ENCODE results near the gene CCNF. TPM values are rescaled to one million over a fixed set of nuclear protein-coding genes. Genes with fewer than 3 reads are reported as not detected.

CCNF gene
- total and polyA plus RNA-seq, 9 of the 15 experiments (the other 6 are each of a cell fraction or from before 2014, with no cell fraction given), result 4.1 to 70.1 (median 29.5) TPM

- TF ChIP-seq SOX6 (IDR thresholded peaks at IDR 0.05), result no peak
- no peak for TF ChIP-seq THAP7 (CRISPR knock-in tag; IDR thresholded peaks at IDR 0.05)
- no peak for TF ChIP-seq SP1 (CRISPR knock-in tag; IDR thresholded peaks at IDR 0.05)
- no peak for TF ChIP-seq GABPA (tag; conservative IDR thresholded peaks at IDR 0.05; ENCODE audit: low read depth)
- TF ChIP-seq CC2D1A (IDR thresholded peaks at IDR 0.05), result no peak
- peak; percentile 47 for TF ChIP-seq EP400 (IDR thresholded peaks at IDR 0.05)
- no peak for TF ChIP-seq PHF8 (IDR thresholded peaks at IDR 0.05; ENCODE audit: borderline replicate concordance, low read length)
- TF ChIP-seq MTA3 (IDR thresholded peaks at IDR 0.05; ENCODE audit: borderline replicate concordance), result no peak
- 0 out of 2 replicates have a peak, but pooled peaks have one; percentile 32 for TF ChIP-seq L3MBTL2 (IDR thresholded peaks at IDR 0.05)
- peak; percentile 49 for TF ChIP-seq MEIS2 (IDR thresholded peaks at IDR 0.05; ENCODE audit: partially characterized antibody)
- TF ChIP-seq SNRNP70 (optimal IDR thresholded peaks at IDR 0.05; ENCODE audit: low read depth, low read length), result no peak
- TF ChIP-seq MCM3 (IDR thresholded peaks at IDR 0.05), result no peak
- TF ChIP-seq, protein P1, sequence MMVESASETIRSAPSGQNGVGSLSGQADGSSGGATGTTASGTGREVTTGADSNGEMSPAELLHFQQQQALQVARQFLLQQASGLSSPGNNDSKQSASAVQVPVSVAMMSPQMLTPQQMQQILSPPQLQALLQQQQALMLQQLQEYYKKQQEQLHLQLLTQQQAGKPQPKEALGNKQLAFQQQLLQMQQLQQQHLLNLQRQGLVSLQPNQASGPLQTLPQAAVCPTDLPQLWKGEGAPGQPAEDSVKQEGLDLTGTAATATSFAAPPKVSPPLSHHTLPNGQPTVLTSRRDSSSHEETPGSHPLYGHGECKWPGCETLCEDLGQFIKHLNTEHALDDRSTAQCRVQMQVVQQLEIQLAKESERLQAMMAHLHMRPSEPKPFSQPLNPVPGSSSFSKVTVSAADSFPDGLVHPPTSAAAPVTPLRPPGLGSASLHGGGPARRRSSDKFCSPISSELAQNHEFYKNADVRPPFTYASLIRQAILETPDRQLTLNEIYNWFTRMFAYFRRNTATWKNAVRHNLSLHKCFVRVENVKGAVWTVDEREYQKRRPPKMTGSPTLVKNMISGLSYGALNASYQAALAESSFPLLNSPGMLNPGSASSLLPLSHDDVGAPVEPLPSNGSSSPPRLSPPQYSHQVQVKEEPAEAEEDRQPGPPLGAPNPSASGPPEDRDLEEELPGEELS (CRISPR knock-in tag; IDR thresholded peaks at IDR 0.05; ENCODE audit: borderline replicate concordance), result no peak
- TF ChIP-seq CHD2 (IDR thresholded peaks at IDR 0.05; ENCODE audit: low read depth, low read length), result no peak
- no peak for TF ChIP-seq DDX20 (tag; IDR thresholded peaks at IDR 0.05; ENCODE audit: low read depth)
- no peak for TF ChIP-seq TEAD2 (tag; IDR thresholded peaks at IDR 0.05)
- TF ChIP-seq POLR2H (tag; IDR thresholded peaks at IDR 0.05; ENCODE audit: low read depth), result peak; percentile 39; the same call in 1 of the 2 replicates
- TF ChIP-seq, protein P2, sequence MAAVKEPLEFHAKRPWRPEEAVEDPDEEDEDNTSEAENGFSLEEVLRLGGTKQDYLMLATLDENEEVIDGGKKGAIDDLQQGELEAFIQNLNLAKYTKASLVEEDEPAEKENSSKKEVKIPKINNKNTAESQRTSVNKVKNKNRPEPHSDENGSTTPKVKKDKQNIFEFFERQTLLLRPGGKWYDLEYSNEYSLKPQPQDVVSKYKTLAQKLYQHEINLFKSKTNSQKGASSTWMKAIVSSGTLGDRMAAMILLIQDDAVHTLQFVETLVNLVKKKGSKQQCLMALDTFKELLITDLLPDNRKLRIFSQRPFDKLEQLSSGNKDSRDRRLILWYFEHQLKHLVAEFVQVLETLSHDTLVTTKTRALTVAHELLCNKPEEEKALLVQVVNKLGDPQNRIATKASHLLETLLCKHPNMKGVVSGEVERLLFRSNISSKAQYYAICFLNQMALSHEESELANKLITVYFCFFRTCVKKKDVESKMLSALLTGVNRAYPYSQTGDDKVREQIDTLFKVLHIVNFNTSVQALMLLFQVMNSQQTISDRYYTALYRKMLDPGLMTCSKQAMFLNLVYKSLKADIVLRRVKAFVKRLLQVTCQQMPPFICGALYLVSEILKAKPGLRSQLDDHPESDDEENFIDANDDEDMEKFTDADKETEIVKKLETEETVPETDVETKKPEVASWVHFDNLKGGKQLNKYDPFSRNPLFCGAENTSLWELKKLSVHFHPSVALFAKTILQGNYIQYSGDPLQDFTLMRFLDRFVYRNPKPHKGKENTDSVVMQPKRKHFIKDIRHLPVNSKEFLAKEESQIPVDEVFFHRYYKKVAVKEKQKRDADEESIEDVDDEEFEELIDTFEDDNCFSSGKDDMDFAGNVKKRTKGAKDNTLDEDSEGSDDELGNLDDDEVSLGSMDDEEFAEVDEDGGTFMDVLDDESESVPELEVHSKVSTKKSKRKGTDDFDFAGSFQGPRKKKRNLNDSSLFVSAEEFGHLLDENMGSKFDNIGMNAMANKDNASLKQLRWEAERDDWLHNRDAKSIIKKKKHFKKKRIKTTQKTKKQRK (IDR thresholded peaks at IDR 0.05; ENCODE audit: borderline replicate concordance, low read depth, low read length), result no peak
- TF ChIP-seq ATF3 (IDR thresholded peaks at IDR 0.05), result peak; percentile 72; the same call in 1 of the 2 replicates
- no peak for TF ChIP-seq ATF3 (CRISPR knock-in tag; conservative IDR thresholded peaks at IDR 0.05)
- no peak for TF ChIP-seq ZNF408 (CRISPR knock-in tag; IDR thresholded peaks at IDR 0.05; ENCODE audit: low read depth)
- TF ChIP-seq POLR2B (IDR thresholded peaks at IDR 0.05; ENCODE audit: low read depth, partially characterized antibody), result no peak
- no peak for TF ChIP-seq ARHGAP35 (IDR thresholded peaks at IDR 0.05; ENCODE audit: partially characterized antibody)
- TF ChIP-seq ZFP30 (CRISPR knock-in tag; IDR thresholded peaks at IDR 0.05; ENCODE audit: borderline replicate concordance), result no peak
- TF ChIP-seq CXXC5 (CRISPR knock-in tag; IDR thresholded peaks at IDR 0.05), result 0 out of 2 replicates have a peak, but pooled peaks have one; percentile 10
Observed at GRCh38 chr16:2404099-2404498, 25.1 kb upstream of the CCNF start (continued).

Measured in K562 (cell line).